ENCODE measurements around the gene BRF1.

Gene BRF1

GRCh38 chr14:105187935-105188524 is 112.8 kb downstream of the BRF1 start:
- DNase-seq = no peak

GRCh38 chr14:105187116-105187515 is 113.7 kb downstream of the BRF1 start:
- DNase-seq = no peak

GRCh38 chr14:105185973-105186372 is 114.8 kb downstream of the BRF1 start:
- DNase-seq = no peak

DNA sequence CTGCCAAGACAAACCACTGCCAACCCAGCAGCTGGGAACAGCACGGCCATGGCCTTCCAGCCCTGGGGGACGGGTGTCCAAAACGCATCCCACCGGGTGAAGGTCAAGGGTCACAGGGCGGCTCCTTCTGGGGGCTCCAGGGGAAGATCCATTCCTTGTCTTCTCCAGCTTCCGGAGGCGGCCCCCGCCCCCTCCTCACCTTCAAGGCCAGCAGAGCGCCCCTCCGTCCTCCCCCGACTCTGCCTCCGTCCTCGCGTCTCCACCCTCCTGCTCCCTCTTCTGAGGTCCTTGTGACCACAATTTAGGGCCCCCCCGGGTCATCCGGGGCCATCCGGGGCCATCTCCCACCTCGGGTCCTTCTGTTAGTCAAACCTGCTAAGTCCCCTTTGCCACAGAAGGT is 115.8 kb downstream of the BRF1 start:
- DNase-seq = no peak

GRCh38 chr14:105184461-105184860 is 116.3 kb downstream of the BRF1 start:
- no peak for DNase-seq

- no peak for DNase-seq
These were observed 118.3 kb downstream of the BRF1 start for GRCh38 chr14:105182296-105183020.

GRCh38 chr14:105181549-105182295 is 119.1 kb downstream of the BRF1 start:
- DNase-seq = no peak

- DNase-seq = peak; percentile 49
These were observed 119.9 kb downstream of the BRF1 start, which contains the start of gene NUDT14 for GRCh38 chr14:105180592-105181548. Gene NUDT14, minus strand, starts transcription at chr14:105181312. Its CDS starts 103 bp downstream, at chr14:105181209.

DNA sequence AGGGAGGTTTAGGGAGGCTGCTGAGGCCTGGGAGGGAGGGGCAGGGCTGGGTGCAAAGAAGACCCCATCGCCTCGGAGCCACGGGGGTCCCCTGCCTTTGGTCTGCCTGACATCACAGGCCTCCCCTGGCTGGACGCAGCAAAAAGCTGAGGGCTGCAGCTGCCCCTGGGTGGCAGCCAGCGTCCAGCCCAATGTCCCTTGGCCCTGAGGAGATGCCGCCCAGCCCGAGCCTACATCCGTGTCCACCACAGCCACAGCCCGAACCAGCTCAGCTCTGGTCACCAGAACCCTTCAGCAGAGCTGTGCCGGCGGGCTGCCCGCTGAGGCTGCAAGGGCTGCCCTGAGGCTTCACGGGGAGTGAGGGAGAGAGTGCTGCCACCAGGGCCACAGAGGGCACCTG is 121.6 kb downstream of the BRF1 start:
- DNase-seq = no peak

DNA sequence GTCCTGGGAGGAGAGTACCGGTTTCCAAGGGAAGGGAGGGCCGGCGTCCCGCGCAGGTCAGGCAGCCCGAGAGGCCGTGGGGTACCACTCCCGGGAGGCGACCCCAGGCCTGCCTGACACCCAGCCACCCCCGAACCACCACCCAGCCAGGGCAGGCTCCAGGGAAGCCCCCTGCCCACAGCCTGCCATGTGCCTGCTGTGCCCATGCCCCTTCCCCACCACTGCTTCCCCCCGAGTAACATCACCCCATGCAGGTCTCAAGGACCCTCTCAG is 122.0 kb downstream of the BRF1 start:
- DNase-seq = no peak

DNA sequence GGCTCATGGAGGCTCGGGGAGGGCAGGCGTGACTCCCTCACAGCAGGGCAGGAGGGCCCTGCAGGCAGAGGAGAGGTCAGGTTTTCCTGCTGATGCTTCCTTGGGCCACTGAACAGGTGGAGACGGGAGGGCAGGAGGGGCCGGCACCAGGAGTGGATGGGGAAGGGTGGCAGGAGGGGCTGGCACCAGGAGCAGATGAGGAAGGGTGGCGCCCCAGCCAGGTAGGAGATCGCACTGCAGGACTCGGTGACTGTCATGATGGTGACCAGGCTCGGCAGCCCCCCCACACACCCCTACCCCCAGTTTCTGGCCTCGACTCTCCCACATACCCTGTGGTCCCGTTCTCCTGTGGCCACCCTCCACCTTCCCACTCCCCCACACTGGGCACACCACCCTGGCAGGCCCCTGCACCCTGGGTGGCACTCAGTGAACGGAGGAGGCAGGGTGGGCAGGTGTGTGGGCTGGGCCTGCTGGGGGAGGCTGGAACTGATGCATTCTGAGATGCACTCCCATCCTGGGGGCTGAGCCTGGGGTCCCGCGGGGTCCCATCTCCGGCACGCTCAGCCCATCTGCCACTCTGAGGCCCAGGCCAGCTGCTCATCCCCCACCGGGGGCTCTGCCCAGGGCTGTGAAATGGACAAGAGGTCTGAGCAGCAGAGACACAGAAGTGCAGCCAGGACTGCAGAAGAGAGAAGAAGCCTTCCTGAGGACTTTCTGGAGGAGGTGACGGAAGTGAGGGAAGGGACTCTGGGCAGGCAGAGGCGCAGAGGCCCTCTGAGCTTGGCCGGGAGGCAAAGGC is 122.5 kb downstream of the BRF1 start:
- no peak for DNase-seq

DNA sequence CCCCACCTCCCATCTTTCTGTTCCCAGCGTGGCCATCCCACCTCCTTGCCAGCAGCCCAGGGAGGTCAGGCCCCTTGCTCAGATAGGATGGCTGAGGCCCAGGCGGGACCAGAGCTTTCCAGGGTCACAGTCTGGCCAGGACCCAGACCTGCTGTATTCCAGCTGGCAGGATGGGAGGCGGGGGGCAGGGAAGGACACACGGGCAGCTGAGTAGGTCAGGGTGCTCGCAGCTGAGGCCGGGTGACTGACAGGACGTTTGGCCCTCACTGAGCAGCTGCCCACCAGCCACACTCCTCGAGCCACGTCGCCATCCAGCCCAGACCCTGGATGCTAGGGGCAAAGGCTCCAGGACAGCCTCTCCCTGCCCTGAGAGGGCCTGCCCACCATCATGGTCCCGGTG is 123.7 kb downstream of the BRF1 start:
- DNase-seq = no peak

GRCh38 chr14:105176513-105176912 is 124.3 kb downstream of the BRF1 start:
- DNase-seq = no peak

GRCh38 chr14:105173901-105174894 is 126.6 kb downstream of the BRF1 start:
- DNase-seq = no peak

GRCh38 chr14:105173145-105173544 is 127.7 kb downstream of the BRF1 start:
- no peak for DNase-seq

GRCh38 chr14:105172476-105172875 is 128.3 kb downstream of the BRF1 start:
- no peak for DNase-seq

DNA sequence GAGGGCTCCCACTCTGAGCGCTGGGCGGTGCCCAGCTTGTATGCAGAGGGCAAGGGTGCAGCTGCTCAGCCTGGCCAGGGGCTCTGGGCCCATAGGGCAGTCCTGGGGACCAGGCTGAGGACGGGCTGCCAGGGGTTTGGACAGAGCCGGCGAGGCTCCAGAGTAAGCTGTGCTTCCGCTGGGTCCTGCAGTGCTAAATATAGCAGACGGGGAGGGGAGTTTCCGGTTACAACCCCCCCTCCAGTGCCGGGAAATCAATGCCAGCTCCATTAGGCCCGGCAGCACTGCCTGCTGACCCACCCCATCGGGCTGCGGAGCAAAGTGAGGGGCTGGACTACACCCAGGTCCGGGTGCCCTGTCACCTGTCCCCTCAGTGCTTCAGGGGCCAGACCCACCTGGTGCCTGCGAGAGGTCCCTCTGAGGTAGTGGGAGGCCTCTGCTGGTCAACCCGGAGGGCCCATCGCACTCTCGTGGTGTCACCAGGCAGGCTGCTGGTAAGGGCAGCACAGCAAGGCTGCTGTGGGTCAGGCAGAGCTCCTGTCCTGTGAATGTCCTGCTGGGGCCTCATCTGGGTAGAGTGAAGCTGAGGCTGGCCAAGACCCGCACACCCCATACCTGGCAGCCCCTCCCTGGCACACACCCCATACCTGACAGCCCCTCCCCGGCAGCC is 129.7 kb downstream of the BRF1 start:
- no peak for DNase-seq

DNA sequence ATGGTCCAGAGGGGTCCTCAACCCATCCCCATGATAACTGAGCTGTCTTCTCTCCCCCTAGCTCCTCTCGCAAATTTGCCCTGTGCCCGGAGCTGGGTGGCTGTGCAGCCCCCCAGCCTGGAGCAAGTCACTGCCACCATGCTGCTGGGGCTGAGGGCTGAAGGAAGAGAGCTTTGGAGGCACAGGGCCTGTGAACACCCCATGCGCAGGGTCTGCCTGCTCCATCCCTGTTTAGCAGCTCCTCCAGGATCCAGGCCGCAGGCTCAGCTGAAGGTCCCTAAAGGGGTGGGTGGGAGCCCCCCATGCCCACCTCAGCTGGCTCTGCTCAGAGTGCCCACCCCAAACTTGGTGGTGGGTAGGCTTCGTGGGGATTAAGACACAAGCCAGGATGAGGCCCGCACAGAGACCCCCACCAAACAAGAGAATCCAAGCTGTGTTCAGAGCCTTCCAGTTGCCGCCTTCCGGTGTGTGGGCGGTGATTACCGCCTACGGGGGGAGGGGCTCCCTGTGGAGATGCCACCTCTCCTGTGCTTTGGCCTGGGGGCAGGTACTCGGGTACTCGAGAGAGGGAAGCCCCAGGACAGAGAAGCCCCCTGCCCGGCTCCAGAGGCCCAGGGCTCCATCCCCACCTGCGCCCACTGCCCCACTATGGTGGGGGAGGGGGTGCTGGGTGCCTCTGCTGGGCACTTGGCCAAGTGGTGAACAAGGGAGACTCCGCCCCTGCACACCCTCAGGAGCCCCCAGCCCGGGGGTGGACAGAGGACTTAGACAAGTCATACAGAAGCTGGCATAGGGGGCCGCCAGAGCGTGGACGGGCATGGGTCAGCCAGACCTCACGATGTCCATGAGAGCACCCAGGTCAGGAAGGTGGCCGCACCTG is 130.8 kb downstream of the BRF1 start:
- no peak for DNase-seq

DNA sequence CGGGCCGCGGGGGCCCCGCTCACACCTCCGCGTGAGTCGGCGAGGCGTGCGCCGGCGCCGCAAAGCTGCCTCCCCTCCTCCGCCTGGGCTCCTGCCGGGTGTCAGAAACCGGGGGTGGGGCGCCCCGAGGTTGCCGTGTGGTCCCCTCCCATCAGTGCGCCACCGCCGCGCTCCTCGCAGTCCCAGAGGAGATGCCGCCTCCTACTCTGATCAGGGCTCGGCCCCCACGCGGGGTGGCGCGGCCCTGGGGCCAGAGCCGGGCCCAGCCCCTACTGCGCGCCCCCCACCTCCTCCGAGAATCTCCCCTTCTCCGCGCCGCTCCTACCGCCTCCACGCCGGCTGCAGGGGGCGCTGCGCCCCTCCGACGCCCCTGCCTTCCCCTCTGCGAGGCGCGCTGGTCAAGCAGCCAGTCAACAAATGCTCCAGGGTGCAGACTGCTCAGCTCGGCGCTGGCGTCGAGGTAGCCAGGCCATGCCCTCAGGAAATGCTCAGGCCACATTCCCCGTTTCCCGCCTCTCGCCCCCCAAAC is 131.8 kb downstream of the BRF1 start:
- no peak for DNase-seq
